Vagina (tissue), 2 donors: ENCODE measurements around the gene MYO18A. TPM values are rescaled to one million over a fixed set of nuclear protein-coding genes. Genes with fewer than 3 reads are reported as not detected.

Source experiments
- DNase-seq, 2 donors: peaks; one replicate each; pipeline ENCODE4 v3.0.0-alpha.2; 2017; ENCODE audit errors: extremely low spot score in 2 of 2
- H3K27ac ChIP-seq: fragments of 200-600 bp; sonication (generic); one replicate; pipeline ENCODE4 v1.5.1; 2019
- H3K27me3 ChIP-seq: fragments of 200-600 bp; sonication (generic); one replicate; pipeline ENCODE4 v1.5.1; 2019
- H3K36me3 ChIP-seq, 2 donors: fragments of 200-600 bp; sonication (generic); one replicate each; pipeline ENCODE4 v1.5.1; 2017 to 2019
- H3K4me1 ChIP-seq: fragments of 200-600 bp; sonication (generic); one replicate; pipeline ENCODE4 v1.5.1; 2019
- H3K4me3 ChIP-seq, 2 donors: fragments of 200-600 bp; sonication (generic); 1 replicate in 1 of 2; 2 replicates in 1 of 2; pipeline ENCODE4 v1.5.1; 2016 to 2019
- H3K9me3 ChIP-seq: fragments of 200-600 bp; sonication (generic); one replicate; pipeline ENCODE4 v1.5.1; 2019
- POLR2A ChIP-seq, 2 donors: fragments of 450-650 bp; IDR thresholded peaks; one replicate each; pipeline ENCODE4 v1.6.1; 2017; ENCODE audit warnings: antibody characterized with exemption in 2 of 2, mild to moderate bottlenecking in 2 of 2, moderate library complexity in 2 of 2
- POLR2AphosphoS5 ChIP-seq, 2 donors: sonication (generic); formaldehyde crosslinking; IDR thresholded peaks; one replicate each; pipeline ENCODE4 v1.9.0; 2017; ENCODE audit warnings: antibody characterized with exemption in 2 of 2, mild to moderate bottlenecking in 2 of 2, low read depth in 1 of 2; ENCODE audit not compliant: insufficient read depth in 1 of 2
- intact Hi-C: fragments of 100-400 bp; cut with DNase I; formaldehyde crosslinking; loops from one replicate; pipeline ENCODE4 v1.15.1; 2023
- total RNA-seq: library from RNA; depleted of rRNA; stranded (reverse); fragments of >200 nt; gene quantifications from one replicate; pipeline ENCODE4 v1.2.3, GENCODE V29; 2016
- TF ChIP-seq, protein P1 (sequence below), 3 experiments: fragments of 450-650 bp in 2 of 3; fragments of 200-600 bp in 1 of 3; sonication (generic) in 1 of 3; IDR thresholded peaks; one replicate each; pipeline ENCODE4 v1.5.1; 2017 to 2019; ENCODE audit warnings: antibody characterized with exemption in 3 of 3, mild to moderate bottlenecking in 2 of 3, moderate library complexity in 2 of 3

The MYO18A gene
- total RNA-seq, 1 donor from 2014 or later: 70.7 TPM

DNA sequence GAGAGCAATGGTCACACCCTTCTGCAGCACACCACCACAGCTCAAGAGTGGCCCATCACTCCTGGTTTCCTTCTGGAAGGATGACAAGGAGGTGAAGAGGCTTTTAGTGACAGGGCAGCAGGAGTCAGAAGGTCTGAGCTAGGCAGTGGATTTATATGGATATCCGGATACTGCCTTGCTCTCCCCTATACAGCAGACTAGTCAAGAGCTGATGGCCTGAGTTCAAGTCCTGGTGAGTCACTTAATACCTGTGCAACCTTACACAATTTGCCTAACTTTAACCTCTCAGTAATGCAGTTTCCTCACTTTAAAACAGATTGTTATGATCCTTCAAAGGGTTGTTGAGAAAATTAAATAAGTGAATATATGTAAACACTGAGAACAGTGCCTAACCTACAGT is 22.9 kb downstream of the MYO18A start:
- DNase-seq: no peak
- Histone ChIP-seq H3K9me3 (no peaks in the 10 kb centered on the region), H3K4me3 (no peak overlapping the region), H3K4me1 (peaks cover 63% of the 10 kb centered on the region), H3K36me3 (peaks cover 0 to under 1% of the 10 kb centered on the region in 2 donors), H3K27me3 (no peaks in the 10 kb centered on the region), H3K27ac (peak overlapping the region; percentile 77)
- TF ChIP-seq POLR2A (IDR thresholded peaks at IDR 0.05): no peak
- no peak for TF ChIP-seq POLR2AphosphoS5 (IDR thresholded peaks at IDR 0.05; ENCODE audit: insufficient read depth in 1 of 2, low read depth in 1 of 2)
- TF ChIP-seq, protein P1, sequence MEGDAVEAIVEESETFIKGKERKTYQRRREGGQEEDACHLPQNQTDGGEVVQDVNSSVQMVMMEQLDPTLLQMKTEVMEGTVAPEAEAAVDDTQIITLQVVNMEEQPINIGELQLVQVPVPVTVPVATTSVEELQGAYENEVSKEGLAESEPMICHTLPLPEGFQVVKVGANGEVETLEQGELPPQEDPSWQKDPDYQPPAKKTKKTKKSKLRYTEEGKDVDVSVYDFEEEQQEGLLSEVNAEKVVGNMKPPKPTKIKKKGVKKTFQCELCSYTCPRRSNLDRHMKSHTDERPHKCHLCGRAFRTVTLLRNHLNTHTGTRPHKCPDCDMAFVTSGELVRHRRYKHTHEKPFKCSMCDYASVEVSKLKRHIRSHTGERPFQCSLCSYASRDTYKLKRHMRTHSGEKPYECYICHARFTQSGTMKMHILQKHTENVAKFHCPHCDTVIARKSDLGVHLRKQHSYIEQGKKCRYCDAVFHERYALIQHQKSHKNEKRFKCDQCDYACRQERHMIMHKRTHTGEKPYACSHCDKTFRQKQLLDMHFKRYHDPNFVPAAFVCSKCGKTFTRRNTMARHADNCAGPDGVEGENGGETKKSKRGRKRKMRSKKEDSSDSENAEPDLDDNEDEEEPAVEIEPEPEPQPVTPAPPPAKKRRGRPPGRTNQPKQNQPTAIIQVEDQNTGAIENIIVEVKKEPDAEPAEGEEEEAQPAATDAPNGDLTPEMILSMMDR (IDR thresholded peaks at IDR 0.05): no peak
- intact Hi-C loops: no loop called here

DNA sequence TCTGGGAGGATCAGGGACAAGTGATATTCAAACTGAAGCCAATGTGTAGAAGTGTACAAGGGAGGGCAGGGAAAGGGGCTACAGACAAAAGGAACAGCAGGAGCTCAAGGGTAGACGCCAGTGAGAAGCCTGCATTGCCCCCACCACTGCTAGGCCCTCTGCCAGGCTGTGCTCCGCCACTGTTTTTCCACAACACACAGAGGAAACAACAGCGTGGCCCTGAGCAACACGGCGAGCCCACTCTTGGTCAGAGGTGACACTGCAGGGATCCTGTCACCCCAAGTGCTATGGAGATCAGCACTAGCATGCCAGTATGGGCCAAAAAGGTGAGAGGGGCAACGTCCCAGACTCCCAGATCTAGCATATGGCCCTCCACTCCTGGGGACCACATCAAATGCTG is 23.4 kb downstream of the MYO18A start:
- H3K27me3 ChIP-seq: no peaks in the 10 kb centered on the region
- no peak for DNase-seq
- no peaks in the 10 kb centered on the region for H3K9me3 ChIP-seq
- peak overlapping the region; percentile 77 for H3K27ac ChIP-seq
- no peaks in the 10 kb centered on the region for H3K36me3 ChIP-seq
- peaks cover 63% of the 10 kb centered on the region for H3K4me1 ChIP-seq
- H3K4me3 ChIP-seq: no peak overlapping the region
- intact Hi-C loops: no loop called here
- TF ChIP-seq, protein P1 (IDR thresholded peaks at IDR 0.05): no peak
- TF ChIP-seq POLR2A (IDR thresholded peaks at IDR 0.05) (no peak), POLR2AphosphoS5 (IDR thresholded peaks at IDR 0.05; ENCODE audit: insufficient read depth in 1 of 2, low read depth in 1 of 2) (no peak)

DNA sequence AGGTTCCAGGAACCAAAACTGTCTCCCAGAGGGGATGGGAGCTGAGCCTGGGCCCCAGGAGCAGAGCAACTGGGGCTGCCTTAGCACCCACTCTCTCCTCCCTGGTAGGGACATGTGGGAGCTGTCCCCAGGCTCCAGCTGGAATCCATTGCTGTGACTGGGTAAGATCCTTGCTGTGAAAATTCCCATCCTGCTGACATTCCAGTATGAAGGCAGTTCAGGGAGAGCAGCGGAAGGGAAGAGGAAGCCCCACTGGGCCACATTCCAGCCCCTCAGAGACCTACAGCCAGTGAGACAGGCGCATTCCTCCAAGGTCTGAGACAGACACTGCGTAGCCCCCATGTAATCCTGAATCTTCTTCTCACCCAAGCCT is 24.2 kb downstream of the MYO18A start:
- DNase-seq: no peak
- intact Hi-C loops: no loop called here
- peaks cover 64% of the 10 kb centered on the region for H3K4me1 ChIP-seq
- no peaks in the 10 kb centered on the region for H3K27me3 ChIP-seq
- no peaks in the 10 kb centered on the region for H3K9me3 ChIP-seq
- H3K27ac ChIP-seq: peak overlapping the region; percentile 77
- TF ChIP-seq POLR2AphosphoS5 (IDR thresholded peaks at IDR 0.05; ENCODE audit: insufficient read depth in 1 of 2, low read depth in 1 of 2): no peak
- TF ChIP-seq, protein P1 (IDR thresholded peaks at IDR 0.05): no peak
- TF ChIP-seq POLR2A (IDR thresholded peaks at IDR 0.05): no peak
- no peaks in the 10 kb centered on the region for H3K36me3 ChIP-seq
- H3K4me3 ChIP-seq: no peak overlapping the region

DNA sequence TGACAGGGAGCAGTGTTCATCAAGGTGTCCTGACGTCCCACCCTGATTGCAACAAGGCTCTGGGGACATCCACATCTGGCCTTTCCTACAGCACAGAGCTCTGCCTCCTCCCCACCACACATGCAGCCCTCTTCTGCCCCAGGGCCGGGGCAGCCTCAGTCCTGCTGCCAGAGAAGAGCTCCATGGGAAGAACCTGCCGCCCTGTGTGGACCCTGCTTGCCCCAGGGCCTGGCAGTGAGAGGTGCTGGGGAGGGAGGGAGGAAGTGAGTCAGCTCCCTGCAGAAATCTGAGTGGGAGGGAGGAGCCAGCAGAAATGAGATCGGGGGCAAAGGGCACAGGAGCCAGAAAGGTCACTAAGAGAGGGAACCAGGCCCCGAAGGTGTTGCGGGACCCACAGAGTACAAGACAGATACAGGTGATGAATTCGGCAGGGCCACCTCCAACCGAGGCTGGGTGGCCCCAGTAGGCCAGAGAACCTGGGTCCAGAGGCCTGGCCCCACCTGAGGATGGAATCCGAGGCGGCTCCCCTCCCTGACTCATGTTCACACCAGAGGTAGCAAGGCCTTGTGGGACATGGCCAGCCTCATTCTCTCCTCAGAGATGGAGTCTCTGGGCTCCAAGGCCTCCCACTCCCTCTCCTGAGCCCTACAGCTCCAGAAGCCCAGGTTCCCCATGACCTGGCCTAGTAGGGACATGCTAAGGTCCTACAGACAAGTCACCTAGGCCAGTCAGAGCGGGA is 24.8 kb downstream of the MYO18A start:
- no peak for TF ChIP-seq POLR2A (IDR thresholded peaks at IDR 0.05)
- TF ChIP-seq, protein P1 (IDR thresholded peaks at IDR 0.05): no peak
- peak in 1 of 2 donors; percentile 24 for TF ChIP-seq POLR2AphosphoS5 (IDR thresholded peaks at IDR 0.05; ENCODE audit: insufficient read depth in 1 of 2, low read depth in 1 of 2)
- DNase-seq: no peak
- H3K36me3 ChIP-seq: no peaks in the 10 kb centered on the region
- H3K4me3 ChIP-seq: no peak overlapping the region
- intact Hi-C loops: no loop called here
- peak overlapping the region; percentile 77 for H3K27ac ChIP-seq
- H3K9me3 ChIP-seq: no peaks in the 10 kb centered on the region
- peaks cover 69% of the 10 kb centered on the region for H3K4me1 ChIP-seq
- no peaks in the 10 kb centered on the region for H3K27me3 ChIP-seq

DNA sequence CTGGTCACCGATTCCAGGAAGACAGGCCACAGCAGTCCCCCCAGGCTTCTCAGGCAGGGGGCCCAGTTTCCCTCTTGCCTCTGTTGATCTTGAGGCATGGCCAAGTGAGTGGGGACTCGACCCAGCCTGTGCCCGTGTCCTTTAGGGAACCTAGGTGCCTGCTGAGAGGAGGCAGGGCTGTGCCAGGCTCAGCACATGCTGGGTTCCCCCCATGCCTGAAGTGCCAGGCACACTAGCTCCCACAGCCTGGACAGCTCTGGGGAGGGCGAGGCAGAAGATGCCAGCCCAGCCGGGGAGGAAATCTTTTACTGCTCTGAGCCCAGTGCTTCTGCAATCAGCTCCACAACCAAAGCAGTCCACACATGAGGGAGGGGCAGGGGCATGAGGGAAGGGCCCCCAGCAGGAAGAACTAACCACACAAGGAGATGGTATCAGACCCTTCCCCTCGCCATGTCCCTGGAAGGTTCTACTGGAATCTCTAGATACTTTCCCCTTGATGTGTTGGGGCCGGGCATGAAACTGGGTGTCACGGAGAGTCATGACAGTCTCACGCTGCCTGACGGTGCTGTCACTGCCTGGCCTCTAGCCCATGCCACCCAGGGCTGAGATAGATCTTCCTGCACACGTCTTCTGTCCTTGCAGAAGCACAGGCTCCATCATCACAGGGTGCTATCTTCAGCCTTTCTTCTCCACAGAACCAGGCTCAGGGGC is 25.5 kb downstream of the MYO18A start:
- H3K36me3 ChIP-seq: no peaks in the 10 kb centered on the region
- no peaks in the 10 kb centered on the region for H3K27me3 ChIP-seq
- H3K9me3 ChIP-seq: no peaks in the 10 kb centered on the region
- intact Hi-C loops: no loop called here
- no peak for TF ChIP-seq POLR2A (IDR thresholded peaks at IDR 0.05)
- TF ChIP-seq POLR2AphosphoS5 (IDR thresholded peaks at IDR 0.05; ENCODE audit: insufficient read depth in 1 of 2, low read depth in 1 of 2): no peak
- TF ChIP-seq, protein P1 (IDR thresholded peaks at IDR 0.05): no peak
- DNase-seq: no peak
- peaks cover 73% of the 10 kb centered on the region for H3K4me1 ChIP-seq
- peak overlapping the region; percentile 77 for H3K27ac ChIP-seq
- H3K4me3 ChIP-seq: no peak overlapping the region
